GM21737 (cell line): Measurements from ENCODE around the gene EFL1.
"Not testable (repeated sequence)": the region's sequence is repeated elsewhere in the genome, so short reads cannot be mapped to it uniquely, and the experiment has no call there.

ENCODE experiments used
- ATAC-seq: cut with Tn5 transposase; IDR thresholded peaks from one replicate; pipeline ENCODE4 v1.9.1; 2021; ENCODE audit warnings: mild to moderate bottlenecking, moderate library complexity; ENCODE audit not compliant: unreplicated experiment

Gene EFL1

DNA sequence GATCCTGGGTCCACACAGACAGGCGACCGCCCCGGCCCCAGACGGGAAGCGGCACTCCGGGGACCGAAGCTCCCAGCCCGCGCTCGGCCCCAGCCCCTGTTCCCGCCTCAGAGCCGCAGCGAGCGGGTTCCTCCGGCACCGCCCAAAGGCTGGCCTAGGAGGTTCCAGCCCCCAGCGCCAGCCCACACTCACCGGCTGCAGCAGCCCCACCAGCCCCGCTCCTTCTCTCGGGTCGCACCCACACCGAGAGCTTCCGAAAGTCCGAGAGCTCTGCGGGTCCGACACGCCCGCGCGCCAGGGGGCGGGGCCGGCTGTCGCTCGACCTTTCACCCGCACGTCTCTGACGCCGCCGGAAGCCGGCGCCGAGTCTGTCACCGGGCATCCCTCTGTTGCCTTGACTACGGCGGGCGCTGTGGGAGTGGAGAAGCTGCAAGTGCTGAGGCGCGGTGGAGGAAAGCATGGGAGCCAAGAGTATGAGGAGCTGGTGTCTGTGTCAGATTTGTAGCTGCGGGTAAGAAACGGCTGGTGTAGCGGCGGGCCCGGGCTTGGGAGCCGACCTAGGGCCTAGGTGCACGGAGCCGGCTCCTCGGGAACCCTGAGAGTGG lies at the start of gene EFL1, which contains the start of gene SAXO2:
Gene EFL1, minus strand, starts transcription at position 313 of the 605 bp plus-strand sequence. CDS start 956 bp downstream, outside the sequence.
Gene SAXO2, plus strand, starts transcription at position 397 of the 605 bp plus-strand sequence. Its CDS starts 62 bp downstream, at position 459.
- ATAC-seq, result peak; percentile 96

DNA sequence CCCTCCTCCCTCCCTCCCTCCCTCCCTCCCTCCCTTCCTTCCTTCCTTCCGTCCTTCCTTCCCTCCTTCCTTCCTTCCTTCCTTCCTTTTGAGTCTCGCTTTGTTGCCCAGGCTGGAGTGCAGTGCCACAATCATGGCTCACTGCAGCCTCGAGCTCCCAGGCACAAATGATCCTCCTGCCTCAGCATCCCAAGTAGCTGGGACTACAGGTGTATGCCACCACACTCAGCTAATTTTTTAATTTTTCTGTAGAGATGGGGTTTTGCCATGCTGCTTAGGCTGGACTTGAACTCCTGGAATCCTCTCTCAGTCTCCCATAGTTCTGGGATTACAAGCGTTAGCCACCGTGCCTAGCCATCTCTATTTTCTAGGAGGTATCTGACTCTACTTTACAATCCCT lies 48.8 kb upstream of the EFL1 start:
- ATAC-seq, result not testable (repeated sequence)

DNA sequence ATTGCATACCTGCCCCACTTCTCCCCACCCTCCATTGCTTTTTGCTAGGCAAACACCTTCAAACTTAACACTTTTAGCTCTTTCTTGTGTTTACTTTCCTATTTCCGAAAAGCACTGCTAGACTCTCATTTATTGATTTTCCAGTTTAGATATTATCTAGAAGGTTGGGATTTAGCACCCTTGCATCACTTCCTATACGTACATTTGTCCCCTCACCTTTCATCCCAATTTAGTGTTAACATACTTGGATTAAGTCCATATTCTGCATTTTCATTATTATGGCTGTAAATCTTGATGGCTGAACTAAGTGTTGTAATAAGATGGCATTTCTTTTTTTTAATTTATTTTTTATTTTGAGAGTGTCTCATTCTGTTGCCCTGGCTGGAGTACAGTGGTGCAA lies 47.3 kb upstream of the EFL1 start:
- no peak for ATAC-seq

DNA sequence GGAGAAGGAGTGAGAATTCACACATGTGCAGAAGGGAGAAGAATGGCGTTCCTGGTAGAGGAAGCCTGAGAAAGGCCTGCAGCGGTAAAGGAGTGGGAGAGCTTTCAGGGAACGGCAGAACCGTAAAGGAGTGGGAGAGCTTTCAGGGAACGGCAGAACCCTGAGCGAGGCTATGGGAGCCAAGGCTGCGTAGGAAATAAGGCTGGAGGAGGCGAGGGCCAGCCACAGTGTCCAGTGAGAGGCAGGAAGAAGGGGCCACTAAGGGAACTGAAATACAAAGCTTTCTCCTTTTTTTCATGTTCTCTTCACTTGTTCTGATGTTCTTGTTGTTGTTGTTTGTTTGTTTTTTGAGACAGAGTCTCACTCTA lies 45.2 kb upstream of the EFL1 start:
- ATAC-seq, result no peak

DNA sequence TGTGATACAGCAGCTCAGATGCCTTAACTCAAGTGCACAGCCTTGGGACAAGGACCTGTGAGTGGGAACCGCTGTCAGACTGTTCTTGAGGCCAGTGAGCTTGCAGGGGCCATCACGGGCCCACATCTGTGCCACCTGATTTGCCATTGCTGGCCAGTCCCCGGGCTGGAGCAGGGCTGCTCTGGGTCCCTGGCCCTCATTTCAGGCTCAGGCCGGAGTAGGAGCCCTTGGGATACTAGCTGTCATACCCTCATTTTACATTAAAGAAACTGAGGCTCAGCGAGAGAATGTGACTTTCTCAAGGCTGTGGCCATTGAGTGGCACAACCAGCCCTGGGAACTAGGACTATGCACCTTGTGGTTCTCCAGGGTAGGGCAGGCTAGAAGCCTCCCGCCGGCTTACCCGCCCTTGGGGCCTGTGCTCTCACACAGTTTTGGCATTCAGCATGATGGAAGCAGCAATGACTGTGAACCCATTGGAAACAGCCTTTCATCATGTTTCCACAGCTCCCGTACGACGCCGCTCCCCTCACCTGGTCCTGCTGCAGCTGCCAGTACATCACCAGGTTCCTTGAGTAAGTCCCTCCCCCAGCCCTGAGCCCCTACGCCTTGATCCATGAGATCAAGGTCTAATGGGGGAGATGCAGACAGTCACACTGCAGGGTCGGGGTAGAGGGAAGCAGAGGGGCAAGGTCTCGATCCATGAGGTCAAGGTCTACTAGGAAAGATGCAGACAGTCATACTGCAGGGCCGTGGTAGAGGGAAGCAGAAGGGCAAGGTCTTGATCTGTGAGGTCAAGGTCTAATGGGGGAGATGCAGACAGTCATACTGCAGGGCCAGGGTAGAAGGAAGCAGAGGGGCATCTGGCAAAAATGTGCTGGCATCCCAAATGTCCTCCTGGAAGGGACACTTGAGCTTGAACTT lies 44.5 kb upstream of the EFL1 start:
- no peak for ATAC-seq

DNA sequence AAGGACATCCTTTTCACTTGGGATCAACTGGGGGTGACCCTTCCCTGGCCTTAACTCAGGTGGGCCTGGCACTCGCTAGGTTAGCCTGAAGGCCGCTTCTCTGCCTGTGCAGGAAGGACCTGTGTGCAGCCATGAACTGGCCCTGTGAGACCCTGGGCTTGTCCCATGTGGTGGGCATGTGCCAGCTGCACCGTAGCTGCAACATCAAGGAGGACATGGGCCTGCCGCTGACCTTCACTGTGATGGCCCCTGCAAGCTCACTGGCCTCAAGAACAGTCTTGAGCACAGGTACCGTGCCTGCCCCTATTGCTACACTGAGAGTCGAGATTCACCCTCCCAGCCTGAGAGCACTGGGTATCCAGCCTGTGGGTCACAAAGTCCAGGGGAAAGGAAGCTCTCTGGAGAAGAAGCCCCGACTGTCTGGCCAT lies 43.1 kb upstream of the EFL1 start:
- ATAC-seq, result no peak

DNA sequence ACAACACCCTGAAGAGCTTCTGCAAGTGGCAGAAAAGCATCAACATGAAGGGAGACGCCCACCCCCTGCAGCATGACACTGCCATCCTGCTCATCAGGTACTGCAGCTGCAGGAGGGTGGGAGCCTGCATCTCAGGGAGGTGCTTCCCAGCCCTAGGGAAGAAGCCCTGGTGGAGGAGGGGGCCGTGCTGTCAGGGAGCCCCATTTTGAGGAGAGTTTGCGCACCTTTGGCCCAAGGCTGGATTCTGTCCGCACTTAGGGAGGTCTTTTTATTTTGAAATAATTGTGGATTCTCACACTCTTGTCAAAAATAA lies 42.2 kb upstream of the EFL1 start:
- ATAC-seq, result no peak

DNA sequence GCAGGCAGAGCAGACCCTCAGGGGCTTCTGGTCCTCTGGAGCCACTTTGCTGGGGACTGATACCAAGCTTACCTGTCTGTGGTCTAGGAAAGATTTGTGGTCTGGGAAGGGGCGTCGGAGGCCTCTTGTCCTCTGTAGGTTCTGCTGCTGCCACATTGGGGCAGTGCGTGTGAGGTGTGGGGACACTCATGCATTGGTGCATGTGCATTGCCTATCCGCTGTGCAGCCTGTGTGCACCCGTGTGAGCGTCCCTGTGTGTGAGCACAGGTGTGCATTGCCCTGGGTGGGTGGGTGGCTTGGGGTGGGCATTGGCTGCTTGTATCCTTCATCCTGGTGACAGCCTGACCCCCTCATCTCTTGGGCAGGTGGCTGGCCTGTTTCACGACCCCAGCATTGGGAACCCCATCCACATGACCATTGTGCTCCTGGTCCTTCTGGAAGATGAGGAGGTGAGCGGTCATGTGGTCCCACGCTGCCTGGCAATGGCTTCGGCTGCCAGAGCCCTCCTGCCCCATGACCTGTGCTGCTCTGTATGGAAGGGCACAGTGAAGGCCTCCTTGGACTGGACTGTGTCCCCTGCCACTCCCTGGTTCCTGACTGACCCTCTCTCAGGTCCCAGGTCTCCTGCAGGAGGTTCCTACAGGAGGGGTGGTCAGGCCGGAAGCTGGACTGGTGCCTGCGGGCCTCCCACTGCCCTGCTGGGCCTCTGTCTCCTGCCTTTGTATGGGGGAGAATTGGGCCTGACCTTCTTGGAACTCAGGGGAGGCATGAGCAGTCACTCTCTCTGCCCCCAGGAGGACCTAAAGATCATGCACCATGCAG lies 41.6 kb upstream of the EFL1 start:
- ATAC-seq, result no peak

DNA sequence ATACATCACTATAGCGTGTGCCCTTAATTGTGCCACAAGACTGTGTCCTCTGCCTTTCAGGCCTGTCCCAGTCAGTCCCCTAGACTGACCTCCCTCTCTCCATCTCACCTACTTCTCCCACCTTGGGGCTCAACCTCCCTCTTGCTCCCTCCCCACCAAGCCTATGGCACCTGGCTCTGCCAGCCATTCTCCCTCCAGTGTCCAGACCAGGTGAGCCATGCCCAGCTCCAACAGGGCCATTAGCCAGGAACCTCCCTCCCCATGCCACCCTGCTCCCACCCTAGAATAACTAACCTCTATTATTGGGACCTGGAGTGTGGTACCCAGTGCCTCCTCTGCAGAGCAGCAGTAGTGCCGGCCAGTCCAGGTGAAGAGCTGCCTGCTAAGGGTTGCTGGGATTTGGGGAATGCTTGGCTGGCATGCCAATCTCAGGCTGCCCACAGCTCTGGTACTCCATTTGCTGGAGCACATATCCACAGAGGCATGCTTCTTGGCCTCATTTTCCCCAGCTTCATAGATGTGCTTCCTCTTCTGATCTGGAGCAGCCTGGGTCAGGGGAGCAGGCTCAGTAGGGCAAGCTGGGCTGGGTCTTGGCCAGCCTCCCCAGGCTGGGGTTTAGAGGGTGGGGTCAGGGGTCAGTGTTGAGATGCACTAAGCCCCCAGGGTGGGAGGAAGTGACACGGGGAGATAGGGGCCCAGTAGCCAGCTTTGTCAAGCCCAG lies 38.9 kb upstream of the EFL1 start:
- no peak for ATAC-seq

DNA sequence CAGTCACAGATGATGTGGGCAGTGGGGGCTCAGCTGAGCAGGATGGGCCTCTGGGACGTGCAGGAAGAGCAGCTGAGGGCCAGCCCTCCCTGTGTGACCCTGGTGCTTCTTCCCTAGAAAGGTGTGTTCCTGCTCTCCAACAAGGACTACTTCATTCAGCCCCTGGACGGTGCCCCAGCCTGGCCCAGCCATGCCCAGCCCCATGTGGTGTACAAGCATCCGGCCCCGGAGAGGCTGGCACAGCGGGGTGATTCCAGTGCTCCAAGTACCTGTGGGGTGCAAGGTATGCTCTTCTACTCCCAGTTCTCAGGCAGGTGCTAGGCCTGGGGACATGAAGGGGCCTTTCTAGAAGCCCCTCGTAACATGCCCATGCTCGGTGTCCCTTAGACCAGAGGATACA lies 38.3 kb upstream of the EFL1 start:
- ATAC-seq, result no peak

DNA sequence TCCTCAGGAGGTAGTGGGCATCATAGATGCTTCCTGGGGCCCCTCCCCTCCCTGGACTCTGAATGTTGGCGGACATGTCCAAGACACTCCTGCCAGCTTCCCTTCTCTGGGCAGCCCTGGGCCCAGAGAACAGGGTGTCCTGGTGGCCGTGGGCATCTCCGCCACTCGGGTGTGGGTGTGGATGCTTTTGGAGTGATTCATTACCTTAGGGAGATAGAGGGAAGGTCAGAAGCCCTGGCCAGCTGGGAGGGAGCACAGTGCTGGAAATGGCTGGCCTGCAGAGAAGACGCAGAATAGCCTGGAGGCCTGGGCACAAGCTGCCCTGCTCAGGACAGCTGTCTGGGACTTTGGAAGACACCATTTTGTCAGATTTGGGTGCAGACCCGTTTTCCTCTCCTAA lies 37.8 kb upstream of the EFL1 start:
- ATAC-seq, result not testable (repeated sequence)

DNA sequence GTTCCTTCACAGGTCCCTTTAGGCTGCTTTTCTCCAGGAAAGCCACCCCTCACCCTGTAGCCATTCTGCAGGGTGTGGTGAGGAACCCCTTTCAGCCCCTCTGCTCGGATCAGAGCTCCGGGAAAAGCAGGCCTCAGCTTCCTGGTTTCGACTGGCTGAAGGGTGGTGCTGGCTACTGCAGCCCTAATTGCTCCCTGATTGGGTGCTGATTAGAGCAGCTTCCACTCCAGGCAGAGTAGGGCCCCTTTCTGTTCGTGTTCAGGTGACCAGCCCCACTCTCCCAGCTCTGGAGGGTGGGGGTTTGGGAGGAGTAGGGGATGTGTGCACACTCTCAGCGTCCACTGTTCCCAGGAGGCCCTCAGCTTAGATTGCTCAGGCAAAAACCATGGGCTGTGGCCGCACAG lies 37.0 kb upstream of the EFL1 start:
- ATAC-seq, result not testable (repeated sequence)

DNA sequence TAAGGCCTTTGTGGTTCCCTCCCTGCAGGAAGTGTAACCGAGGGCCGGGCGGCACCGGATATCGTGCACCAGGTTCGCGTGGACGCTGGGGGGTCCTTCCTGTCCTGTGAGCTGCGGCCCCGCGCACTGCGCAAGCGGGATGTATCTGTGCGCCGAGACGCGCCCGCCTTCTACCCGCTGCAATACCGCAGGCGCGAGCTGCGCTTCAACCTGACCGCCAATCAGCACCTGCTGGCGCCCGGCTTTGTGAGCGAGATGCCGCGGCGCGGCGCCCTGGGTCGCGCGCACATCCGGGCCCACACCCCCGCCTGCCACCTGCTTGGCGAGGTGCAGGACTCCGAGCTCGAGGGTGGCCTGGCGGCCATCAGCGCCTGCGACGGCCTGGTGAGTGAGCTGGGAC lies 36.0 kb upstream of the EFL1 start:
- no peak for ATAC-seq

DNA sequence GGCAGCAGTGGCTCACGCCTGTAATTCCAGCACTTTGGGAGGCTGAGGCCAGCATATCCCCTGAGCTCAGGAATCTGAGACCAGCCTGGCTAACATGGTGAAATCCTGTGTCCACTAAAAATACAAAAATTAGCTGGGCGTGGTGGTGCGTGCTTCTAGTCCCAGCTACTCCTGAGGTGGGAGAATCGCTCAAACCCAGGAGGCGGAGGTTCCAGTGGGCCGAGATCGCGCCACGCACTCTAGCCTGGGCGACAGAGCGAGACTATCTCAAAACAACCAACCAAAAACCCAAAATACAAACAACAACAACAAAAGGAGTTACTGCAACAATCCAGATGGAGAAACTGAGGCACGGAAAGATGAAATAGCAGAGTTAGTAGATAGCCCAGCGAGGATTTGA lies 35.5 kb upstream of the EFL1 start:
- no peak for ATAC-seq

DNA sequence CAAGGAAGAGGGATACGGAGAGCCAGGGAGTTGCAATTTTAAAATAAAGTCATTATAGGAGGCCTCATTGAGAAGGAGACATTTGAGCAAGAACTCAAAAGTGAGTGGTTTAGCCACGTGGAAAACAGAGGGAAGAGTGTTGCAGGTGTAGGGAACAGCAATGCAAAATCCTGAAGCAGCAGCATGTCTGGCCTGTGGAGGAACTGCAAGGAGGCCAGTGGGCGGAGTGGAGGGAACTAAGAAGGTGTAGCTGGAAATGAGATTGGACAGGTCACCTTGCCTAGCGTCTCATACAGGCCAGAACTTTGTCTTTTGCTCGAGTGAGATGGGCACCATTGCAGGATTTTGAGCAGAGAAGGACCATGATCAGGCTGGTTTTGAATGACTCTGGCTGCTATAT lies 35.0 kb upstream of the EFL1 start:
- ATAC-seq, result no peak

DNA sequence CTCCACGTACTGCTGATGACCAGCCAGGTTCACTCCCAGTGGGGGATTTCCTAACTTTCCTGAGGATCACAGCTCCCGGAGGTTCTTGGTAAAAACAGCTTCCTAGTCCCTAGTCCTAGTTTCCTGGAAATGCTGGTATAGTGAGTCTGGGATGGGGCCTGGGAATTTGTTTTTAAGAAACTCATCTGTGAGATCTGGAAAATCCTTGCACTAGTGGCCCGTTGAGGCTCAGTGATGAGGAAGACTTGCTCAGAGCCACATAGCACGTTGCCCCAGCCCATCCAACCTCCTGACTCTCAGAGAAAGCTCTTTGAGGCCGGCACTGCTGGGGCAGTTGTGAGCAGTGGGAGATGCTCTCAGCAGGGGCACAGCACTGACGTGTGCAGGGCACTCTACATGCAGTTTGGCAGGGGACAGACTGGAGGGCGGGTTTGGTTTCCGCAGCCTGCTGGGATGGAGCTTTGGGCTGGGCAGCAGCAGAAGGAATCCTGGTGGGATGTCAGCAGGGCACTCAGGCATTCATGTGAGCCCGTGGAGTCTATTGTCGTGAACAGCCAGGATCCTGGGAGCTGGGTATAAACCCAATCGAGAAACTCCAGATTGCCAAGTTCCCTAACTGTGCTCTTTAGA lies 31.6 kb upstream of the EFL1 start:
- ATAC-seq, result no peak

DNA sequence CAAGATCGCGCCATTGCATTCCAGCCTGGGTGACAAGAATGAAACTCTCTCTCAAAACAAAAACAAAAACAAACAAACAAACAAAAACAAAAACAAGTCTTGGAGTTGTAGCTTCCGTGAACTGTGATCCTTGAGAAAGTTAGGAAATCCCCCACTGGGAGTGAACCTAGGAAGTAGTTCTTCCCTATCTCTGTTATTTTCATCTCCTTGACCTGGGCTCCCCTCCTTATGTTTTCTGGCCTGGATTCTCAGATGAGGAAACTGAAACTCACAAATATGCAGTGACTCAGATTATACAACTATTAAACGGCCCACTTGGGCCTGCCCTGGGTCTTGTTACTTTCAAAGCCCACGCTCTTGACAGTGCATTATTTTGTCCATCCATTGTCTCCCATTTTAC lies 29.7 kb upstream of the EFL1 start:
- ATAC-seq, result no peak

DNA sequence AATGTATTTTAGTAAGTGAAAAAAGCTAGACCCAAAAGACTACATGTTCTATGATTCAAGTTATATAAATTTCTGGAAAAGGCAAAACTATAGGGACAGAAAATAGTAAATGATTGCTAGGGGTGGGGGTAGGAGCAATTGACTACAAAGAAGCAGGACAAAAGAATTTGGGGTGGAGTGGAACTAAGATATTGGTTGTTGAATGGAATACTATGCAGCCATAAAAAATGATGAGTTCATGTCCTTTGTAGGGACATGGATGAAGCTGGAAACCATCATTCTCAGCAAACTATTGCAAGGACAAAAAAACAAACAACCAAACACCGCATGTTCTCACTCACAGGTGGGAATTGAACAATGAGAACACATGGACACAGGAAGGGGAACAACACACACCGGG lies 25.7 kb upstream of the EFL1 start:
- not testable (repeated sequence) for ATAC-seq

DNA sequence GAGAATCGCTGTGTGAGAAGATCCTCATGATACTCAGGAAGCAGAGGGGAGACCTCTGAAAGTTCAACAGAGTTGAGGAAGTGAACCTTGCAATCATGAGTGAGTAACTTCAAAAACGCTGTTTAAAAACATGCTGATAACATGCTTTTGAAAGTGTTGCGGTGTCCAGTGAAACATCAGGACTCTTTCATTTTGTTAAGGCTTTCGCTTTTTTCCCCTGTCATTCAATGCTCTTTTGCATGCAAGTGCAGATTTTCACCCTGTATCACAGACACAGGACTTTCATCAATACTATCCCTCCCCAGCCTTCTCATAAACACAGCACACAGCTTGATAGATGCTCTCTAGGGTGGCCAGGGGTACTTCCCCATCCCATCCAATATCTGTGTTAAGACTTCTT lies 23.9 kb upstream of the EFL1 start:
- ATAC-seq, result peak; percentile 90

DNA sequence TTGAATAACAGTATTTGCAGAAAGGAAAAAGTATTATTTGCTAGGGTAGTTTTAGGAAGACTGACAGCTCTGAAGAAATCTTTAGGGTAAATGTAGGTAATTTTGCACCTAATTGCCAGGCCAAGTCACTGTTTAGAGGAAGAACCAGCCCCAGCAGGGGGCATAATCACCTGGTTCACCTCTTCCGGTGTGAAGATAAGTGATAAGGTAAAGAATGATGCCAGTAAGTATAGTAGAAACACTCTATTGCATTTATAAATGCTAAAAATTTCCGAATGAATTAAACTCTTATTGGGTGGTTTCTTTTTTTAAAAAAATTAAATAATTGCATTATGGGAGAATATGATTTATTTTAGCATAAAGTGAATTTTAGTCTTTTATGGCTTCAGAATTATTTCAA lies 21.8 kb upstream of the EFL1 start:
- ATAC-seq, result not testable (repeated sequence)
